ENCODE results near the gene MAMDC2. TPM values are rescaled to one million over a fixed set of nuclear protein-coding genes. Genes with fewer than 3 reads are reported as not detected.
A peak's percentile ranks its signal among the peaks of the same experiment; 100 is the strongest.

The MAMDC2 gene
- total RNA-seq, 1 donor from 2014 or later = 3.7 TPM

GRCh38 chr9:70258692-70259511 is 215.3 kb downstream of the MAMDC2 start, which contains the start of gene SMC5:
Gene SMC5, plus strand, starts transcription at chr9:70258978. Its CDS starts 101 bp downstream, at chr9:70259079.
- DNase-seq (ENCODE audit: low spot score) = peak; percentile 97

- no peak for DNase-seq (ENCODE audit: low spot score)
These were observed 215.8 kb downstream of the MAMDC2 start for GRCh38 chr9:70259512-70259802.

GRCh38 chr9:70260007-70260443 is 216.4 kb downstream of the MAMDC2 start:
- DNase-seq (ENCODE audit: low spot score) = no peak

GRCh38 chr9:70260606-70261005 is 217.0 kb downstream of the MAMDC2 start:
- no peak for DNase-seq (ENCODE audit: low spot score)

GRCh38 chr9:70261131-70261870 is 217.7 kb downstream of the MAMDC2 start:
- DNase-seq (ENCODE audit: low spot score) = no peak

- no peak for DNase-seq (ENCODE audit: low spot score)
These were observed 218.7 kb downstream of the MAMDC2 start for GRCh38 chr9:70262366-70262765.

- no peak for DNase-seq (ENCODE audit: low spot score)
These were observed 219.3 kb downstream of the MAMDC2 start for GRCh38 chr9:70262948-70263347.

GRCh38 chr9:70263421-70263820 is 219.8 kb downstream of the MAMDC2 start:
- no peak for DNase-seq (ENCODE audit: low spot score)

Other genes starting within 250 kb of the MAMDC2 start
- not detected for gene CFAP95, start 223.0 kb upstream of the MAMDC2 start, total RNA-seq
- 23.5 TPM for gene SMC5, start 215.1 kb downstream of the MAMDC2 start, total RNA-seq

Measured in mesenteric fat pad (tissue), 1 donor.